Epidermal melanocyte (primary cell): ENCODE measurements around the gene PLVAP.

Experiments used
- DNase-seq: peaks from one replicate; pipeline ENCODE4 v3.0.0; 2011; ENCODE audit warnings: low spot score; ENCODE audit not compliant: insufficient read length

The PLVAP gene

DNA sequence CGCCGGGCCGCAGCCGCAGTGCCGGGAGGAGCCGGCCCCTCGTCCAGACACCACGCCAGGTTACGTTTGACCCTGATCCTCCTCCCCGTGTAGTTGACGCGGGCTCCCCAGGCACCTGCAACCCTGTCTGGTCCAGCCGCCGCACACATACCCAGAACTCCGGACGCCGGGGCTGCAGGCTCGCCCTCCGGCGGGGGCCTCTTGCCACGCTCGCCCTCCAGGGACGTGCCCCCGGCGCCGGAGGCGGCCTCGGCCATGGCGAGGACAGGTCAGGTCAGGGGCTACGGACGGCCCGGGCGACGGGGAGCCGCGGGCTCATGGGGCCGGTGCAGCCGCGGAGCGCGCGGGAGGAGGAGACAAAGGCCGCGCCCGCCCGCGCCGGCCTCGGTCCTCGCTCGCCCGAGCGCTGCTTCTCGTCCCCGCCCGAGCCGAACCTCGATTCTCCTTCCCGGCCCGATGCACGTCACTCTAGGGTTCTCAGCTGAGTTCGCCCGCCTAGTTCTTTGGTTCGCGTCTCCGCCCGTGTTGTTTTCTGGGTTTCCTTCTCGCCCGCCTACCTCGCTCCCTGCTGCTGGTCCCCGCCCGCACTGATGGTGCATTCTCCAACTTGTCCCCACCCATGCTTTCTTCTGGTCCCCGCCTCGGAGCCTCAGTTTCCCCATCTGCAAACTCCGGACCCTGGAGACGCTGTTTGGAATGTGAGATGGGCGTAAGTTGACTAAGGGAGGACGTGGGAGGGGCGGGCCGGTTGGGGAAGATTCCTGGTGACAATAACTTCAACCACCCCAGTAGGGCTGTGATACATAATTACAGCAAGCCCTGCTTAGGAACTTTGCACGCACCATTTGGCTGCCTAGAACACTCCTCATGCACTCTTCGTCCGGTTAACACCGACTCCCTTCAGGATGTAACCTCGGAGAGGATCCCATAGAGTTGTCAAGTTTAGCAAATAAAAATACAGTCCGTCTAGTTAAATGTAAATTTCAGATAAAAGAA is 42.4 kb downstream of the PLVAP start, which contains the start of gene ANO8:
Gene ANO8, minus strand, starts transcription at position 442 of the 996 bp plus-strand sequence. Its CDS starts 185 bp downstream, at position 257.
- peak; percentile 99 for DNase-seq

DNA sequence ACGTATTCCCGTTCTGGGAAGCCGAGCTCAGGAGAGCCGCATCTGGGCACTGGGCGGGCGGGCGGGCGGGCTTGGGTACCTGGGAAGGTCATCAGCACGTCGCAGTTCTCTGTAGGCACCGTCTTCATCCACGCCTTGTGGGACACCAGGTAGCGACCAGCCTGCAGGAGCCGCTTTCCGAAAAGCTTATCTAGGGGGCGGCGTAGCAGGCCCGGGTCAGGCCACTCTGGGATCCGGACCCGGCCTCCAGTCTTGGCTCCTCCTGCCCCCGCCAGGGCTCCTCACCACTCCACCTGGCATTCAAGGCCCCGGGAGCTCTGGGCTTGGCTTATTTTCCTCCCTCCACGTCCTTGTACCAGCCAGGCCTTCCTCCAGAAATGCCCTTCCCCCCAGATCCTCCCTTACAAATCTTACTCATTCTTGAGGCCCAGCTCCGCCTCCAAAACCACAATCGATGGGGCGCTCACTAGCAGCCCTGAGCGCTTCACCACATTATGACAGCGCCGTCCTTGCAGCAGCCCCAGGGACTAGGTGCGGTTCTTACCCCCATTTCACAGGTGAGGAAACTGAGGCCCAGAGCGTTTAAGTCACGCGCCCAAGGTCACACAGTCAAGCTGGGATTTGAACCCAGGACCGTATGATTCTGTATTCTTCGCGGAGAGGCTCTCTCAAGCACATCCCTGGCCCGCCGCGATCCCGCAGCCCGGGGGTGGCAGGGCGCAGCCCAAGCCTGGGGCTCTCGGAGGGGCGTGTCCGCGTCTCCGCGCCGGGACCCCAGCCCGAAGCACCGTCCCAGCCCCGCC is 43.3 kb downstream of the PLVAP start:
- no peak for DNase-seq

DNA sequence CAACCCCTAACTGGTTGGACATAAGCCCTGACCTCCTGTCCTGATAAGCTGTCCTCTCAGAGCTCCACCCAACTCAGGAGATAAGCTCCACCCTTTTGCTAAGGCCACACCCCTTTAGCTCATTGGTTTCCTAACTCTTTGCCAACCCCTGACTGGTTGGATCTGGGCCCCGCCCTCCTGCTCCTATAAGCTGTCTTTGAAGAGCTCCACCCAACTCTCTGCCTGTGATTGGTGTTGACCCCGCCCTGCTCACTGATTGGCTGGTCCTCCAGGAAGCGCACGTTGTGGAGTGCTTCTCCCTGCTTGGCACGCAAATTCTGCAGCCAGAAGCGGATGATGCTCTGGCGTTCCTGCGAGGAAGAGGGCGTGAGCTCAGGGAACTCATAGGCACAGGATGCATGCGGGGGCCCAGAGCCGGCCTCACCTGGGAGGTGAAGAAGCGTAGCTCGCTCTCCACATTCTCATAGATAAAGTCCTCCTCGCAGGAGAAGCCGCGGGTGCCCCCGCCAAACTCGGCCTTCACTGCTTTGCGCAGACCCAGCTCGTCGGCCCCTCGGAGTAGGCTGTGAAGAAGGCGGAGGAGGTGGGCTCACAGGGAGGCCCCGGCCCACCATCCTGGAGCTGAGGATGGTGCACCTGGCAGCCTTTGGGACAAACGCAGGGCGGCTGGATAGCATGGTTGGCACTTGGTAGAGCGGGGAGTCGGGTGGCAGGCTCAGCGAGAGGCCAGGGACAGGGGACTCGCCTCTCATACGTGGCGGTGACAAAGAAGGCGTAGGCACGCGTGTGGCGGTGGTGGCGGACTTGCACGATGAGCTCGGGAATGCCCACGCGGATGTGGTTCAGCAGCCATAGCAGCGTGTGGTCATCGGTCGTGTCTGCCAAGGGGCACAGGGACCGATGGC is 44.2 kb downstream of the PLVAP start:
- DNase-seq: no peak

DNA sequence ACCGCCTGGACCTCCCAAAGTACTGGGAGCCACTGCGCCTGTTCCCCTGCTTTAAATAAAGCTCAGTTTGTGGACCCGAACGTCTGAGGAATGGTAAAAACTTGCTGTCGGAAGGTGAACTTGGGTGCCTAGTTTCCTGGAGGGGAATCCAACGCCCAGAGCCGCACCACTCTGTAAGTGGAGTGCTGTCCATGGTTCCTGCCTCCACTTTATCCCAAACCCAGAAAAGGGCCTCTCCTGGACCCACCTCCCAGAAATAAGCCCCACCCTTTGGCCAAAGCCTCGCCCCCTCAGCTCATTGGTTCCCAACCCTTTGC is 44.8 kb downstream of the PLVAP start:
- no peak for DNase-seq

DNA sequence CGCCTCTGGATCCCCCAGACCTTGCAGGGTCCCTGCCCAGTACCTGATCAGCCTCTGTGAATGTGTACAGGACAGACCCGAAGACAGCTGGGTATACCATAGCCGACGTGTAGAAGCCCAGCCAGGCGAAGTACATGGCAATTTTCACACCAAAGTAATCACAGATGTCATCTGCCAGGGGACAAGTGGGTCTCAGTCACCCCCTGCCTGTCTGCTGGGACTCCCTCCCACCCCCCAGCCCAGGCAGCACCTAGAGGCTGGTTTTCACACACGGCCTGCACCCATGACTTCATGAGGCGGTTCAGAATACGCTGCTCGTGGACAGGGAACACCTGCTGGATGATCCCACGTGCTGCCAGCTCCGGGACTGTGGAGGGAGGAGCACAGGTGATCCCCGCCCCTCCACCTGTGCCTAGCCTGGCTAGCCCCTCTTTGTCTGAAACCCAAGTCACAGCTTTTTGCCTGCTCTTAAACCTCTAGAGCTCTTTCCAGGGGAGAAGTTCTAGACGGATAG is 46.0 kb downstream of the PLVAP start:
- DNase-seq: no peak

DNA sequence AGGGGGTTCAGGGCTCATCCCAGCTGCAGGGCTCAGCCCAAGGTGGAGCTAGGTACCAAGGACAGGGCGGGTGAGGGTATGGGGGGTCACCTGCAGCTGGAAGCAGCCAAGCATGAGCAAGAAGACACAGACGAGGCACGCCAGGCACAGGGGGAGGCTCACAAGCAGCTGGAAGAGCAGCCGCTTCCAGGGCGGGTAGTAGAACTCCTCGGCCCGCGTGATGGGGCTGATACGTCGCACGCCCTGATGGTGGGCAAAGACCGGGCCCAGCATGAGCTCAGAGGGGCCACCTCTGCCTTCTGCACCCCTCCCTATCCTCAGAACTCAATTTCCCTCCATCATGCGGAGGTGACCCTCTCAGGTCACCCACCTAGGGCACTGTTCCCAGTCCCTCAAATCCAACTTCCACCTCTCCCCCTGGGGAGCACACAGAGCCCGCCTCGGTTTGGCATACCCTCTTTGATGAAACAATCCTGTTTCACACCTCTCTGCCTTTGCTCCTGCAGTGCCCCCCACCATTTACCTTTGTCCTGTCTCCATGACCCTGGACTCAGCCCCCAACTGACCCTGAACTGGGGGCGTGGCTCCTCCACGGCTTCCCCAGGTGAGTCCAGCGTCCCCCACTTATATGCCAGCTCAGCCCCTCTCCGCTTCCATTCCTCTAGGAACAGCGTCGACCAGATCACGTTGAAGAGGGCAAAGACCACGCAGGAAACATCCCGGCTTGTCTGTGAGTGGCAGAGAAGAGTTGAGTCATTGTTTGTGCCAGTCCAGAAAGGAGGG is 46.7 kb downstream of the PLVAP start:
- DNase-seq: no peak

DNA sequence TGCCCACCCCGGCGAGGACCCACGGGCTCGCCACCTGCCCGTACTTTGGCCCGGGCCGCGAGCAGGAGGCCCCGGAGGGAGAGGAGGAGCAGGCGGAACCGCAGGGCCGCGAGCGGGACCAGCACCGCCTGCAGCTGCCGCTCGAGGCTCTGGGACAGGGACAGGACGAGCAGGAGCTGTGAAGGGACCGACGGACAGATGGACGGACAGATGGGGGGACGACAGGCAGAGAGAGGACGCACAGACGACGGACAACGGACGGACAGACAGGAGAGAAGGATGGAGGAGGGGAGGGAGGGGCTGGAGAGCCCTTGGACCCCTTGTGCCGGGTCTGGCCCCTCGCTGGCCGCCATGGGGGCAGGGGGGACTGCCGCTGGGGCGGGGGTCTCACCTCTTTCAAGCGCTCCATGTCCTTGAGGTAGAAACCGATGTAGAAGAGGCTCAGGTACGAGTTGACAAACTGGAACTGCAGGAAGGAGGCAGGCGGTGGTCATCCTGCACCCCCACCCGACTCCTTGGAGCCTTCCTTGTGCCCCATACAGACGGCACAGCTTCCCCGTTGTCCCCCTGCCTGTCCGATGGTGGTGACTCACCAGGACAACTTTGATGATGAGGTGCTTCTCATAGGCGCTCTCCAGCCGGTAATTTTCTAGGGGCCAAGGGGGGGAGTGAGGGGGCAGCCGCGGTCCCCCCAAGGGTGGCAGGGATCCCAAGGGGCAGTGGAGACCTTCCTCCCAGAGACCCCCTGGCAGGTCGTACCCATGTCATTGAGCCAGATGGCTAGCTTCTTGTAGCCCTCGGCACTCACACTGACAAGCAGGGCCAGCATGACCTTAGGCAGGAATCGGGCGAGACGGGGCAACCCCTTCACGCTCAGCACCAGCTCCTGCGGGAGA is 47.5 kb downstream of the PLVAP start:
- peak; percentile 10 for DNase-seq

DNA sequence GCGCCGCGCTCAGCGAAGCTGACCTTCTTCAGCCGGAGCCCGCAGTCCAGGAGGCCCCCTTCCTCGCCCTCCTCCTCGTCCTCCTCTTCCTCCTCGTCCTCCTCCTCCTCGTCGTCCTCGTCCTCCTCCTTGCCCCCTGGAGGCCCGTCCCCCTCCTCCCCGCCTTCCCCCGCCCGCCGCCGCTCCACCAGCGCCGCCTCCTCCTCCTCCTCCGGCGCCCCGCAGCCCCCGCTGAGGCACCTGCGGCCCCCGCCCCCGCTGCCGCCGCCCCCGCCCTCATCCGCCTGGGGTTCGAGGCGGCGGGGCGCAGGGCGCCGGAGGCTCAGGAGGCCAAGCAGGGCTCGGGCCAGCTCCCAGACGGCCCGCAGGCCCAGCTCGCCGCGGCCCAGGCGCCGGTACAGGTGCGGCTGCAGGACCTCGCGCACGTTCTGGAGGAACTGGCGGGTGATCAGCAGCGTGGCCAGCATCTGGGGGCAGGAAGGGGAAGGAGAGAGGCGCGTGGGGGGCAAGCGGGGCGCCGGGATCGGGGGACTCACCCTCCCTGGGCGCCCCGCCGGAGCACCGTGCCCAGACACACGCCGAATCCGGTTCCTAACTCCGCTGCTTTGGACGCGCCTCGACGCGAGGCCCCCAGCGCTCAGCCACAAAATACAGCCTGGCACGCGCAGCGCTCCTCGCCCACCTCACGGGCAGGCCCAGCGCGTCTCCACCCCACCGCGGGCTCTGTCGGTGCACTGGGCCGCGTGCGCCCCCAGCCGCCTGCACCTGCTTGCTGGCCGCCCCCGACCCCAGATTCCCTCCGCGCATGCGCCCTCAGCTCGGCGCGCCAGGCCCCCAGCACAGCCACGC is 48.4 kb downstream of the PLVAP start:
- DNase-seq: peak; percentile 15

DNA sequence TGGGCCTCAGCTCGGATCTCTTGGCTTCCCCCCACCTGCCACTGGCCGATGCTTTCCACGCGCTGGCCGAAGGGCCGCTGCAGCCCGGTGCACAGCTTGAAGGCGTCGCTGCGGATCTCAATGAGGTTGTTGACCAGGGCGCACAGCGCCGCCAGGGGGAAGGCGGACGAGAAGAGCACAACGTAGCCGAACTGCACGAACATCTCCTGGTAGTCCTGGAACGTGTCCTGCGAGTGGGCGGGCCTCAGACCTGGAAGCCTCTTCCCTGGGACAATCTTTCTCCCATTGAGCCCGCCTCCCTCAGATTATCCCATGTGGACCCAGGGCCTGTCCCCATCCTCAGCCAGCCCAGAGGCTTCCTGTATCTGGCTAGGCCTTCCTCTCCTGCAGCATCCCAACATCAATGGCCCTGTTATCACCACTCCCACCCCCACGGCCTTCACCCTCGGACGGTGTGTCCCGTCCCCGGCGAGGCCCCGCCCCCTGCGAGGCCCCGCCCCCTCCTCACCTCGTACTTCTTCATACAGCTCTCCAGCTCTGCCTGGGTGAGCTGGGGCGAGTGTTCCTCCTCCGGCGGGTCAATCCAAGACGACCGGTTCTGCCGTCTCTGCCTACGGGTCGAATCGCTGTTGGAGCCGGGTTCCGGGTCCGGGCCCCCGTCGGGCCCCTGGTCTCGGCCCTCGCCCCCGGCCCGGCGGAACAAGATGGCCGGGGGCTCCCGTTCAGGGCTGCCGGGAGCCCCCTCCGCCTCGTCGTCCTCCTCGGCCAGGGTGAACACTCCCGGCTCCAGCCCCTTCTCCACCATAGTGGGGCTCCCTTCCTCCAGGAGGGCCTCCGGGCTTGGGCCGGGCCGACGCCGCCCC is 49.3 kb downstream of the PLVAP start:
- peak; percentile 21 for DNase-seq

DNA sequence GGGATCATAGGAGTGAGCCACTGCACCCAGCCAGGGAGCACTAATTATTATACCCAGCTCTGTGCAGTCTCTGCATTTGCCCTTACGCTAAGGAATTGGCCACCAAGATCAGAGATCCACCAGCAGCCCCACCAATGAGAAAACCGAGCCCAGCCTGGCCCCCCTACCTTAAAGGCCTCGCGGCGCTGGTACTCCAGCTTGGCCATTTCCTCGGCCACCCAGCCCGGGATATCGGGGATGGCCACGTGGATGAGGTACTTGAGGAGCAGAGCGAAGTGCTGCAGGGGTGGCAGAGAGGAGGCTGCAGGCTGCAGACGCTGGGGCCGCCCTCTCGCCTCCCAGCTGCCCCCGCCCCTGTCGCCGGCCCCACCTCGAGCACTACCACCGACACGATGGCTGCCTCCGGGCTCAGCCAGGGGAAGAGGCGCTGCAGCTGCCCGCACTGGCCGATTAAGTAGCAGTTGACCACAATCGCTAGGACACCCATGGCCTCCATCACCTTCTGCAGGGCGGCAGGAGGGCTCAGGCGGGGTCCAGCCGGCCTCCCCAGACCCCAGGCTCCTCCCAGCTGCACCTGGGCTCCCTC is 50.0 kb downstream of the PLVAP start:
- peak; percentile 11 for DNase-seq

DNA sequence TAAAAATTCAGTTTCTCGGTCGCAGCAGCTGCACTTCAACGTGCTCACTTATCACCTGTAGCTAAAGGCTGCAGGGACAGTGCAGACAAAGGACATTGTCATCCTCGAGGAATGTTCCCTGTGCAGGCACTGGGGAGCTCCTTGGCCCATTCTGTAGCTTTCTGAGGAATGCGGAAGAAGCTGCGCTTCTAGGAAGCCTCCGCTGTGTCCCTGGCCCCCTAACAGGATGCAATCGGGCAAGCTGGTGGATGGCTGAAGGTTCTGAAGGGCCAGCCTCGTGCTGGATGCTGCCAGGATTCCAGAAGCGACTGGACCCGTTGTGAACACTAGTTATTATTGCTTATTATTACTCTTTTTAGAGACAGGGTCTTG is 50.6 kb downstream of the PLVAP start:
- peak; percentile 20 for DNase-seq

DNA sequence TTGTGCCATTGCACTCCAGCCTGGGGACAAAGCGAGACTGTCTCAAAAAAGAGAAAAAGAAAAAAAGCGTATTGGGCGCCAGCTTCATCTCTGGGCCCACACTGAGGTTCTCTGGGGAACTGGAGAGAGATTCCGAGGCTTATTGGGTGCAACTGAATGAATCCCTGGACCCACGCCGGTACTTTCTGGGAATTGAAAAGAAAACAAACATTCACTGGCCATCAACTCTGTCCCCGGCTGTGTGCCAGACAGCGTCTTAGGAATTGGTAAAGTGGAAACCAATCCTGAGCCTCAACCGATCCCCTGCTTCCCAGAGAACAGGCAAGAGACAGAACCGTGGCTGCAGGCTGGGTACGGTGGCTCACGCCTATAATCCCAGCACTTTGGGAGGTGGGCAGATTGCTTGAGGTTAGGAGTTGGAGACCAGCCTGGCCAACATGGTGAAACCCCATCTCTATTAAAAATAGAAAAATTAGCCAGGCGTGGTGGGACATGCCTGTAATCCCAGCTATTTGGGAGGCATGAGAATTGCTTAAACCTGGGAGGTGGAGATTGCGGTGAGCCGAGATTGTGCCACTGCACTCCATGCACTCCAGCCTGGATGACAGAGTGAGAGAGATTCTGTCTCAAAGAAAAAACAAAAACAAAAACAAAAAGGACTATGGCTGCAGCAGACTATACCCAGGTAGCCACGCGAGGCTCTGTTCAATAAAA is 51.1 kb downstream of the PLVAP start:
- peak; percentile 18 for DNase-seq

DNA sequence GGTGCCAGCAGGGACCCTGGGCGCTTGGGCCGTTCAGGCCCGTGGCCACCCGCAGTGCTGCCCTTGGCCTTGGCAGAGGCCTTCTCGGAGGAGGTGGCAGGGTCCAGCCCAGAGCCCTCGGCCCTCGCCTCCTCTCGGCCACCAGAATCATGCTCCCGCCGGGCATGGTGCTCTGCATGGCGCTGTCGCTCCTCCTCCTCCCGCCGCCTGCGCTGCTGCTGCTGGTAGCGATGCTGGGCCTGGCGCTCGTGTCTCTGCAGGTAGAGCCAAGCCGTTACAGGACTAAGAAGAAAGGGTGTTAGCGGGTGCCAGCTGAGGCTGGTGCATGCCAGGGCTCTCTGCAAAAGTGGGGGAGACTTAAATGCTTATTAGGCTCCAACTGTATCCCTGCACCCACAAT is 52.0 kb downstream of the PLVAP start:
- no peak for DNase-seq

DNA sequence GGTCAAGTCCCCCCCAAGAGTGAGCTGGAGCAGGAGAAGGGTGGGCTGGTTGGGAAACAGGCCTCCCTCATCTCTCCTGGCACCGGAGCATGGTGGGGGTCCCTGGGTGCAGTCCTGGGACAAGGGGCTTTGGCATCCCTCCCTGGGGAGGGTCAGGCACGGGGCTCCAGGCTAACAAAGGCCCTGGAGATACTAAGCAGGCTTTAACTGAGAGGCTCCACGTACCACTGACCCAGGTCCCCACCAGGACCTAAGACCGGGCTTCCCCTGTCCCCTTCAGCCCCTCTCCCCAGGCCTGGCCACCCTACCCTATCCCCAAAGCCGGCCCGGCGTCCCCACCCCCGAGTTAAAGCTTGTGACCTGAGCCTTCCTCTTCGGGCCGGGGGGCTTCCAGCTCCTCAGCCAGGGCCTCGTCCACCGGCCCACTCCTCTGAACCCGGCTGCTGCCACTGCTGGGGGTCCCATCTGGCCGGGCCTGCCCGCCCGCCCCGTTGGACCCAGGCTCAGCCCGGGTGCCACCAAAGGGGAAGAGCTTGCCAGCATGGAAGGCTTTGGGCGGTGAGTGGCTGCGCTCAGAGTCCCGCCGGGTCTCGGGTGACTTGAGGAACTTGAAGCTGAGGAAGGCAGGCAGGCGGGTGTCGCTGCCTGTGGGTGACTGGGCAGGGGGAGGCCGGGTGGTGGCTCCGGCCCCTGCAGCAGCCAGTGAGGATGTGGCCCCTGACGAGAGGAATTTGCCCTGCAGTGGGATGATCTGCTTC is 52.6 kb downstream of the PLVAP start:
- DNase-seq: peak; percentile 17

DNA sequence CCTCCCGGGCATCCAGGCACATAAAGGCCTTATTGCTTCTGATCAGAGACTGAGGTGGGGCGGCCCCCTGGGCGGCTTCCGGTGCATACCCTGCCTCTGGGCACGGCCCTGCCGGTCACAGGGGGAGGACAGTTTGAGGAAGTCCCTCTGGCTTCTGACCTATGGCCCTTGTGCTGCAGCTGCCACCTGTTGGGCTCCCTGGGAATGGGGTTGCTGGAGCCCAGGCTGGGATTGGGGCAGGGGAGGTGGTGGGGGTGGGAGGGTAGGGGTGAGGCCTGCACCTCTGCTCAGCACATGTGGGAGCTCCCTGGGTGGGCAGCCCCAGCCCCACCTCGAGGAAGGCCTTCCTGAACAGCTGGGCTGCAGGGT is 53.2 kb downstream of the PLVAP start:
- DNase-seq: peak; percentile 53
